GM12865 (cell line): ENCODE measurements around the gene RAB38.

Source experiments
- DNase-seq: peaks from one replicate; pipeline ENCODE4 v3.0.0; 2010; ENCODE audit warnings: low read depth
- H3K4me3 ChIP-seq: 2 replicates; pipeline ENCODE4 v1.5.1; 2011; ENCODE audit warnings: mild to moderate bottlenecking, low read depth, low read length, control low read depth
- CTCF ChIP-seq: IDR thresholded peaks from 2 replicates; pipeline ENCODE4 v1.5.1; 2011; ENCODE audit warnings: low read length, control low read depth, low read depth, inconsistent platforms; ENCODE audit not compliant: insufficient read depth; ENCODE audit errors: missing control alignments

RAB38 gene

GRCh38 chr11:88183233-88183632 lies 8.0 kb upstream of the RAB38 start:
- H3K4me3 ChIP-seq, result no peak overlapping the region
- no peak for TF ChIP-seq CTCF
- no peak for DNase-seq

GRCh38 chr11:88181776-88182175 lies 6.5 kb upstream of the RAB38 start:
- no peak overlapping the region for H3K4me3 ChIP-seq
- no peak for DNase-seq
- no peak for TF ChIP-seq CTCF

- peak; percentile 18 for TF ChIP-seq CTCF
- no peak overlapping the region for H3K4me3 ChIP-seq
- DNase-seq, result peak; percentile 57
Observed at GRCh38 chr11:88179971-88180629, 4.9 kb upstream of the RAB38 start.

- TF ChIP-seq CTCF, result no peak
- no peak overlapping the region for H3K4me3 ChIP-seq
- DNase-seq, result peak; percentile 85
Observed at GRCh38 chr11:88179141-88179540, 3.9 kb upstream of the RAB38 start.

GRCh38 chr11:88178191-88178590 lies 2.9 kb upstream of the RAB38 start:
- peak; percentile 25 for DNase-seq
- no peak for TF ChIP-seq CTCF
- no peak overlapping the region for H3K4me3 ChIP-seq

GRCh38 chr11:88175569-88176075 lies 379 bp upstream of the RAB38 start:
- no peak overlapping the region for H3K4me3 ChIP-seq
- peak; percentile 38 for DNase-seq
- no peak for TF ChIP-seq CTCF

GRCh38 chr11:88173956-88174355 lies 1.3 kb downstream of the RAB38 start:
- no peak for TF ChIP-seq CTCF
- DNase-seq, result no peak
- H3K4me3 ChIP-seq, result peak overlapping the region; percentile 57
